Measurements from ENCODE around the gene KANSL1L. TPM values are rescaled to one million over a fixed set of nuclear protein-coding genes. Genes with fewer than 3 reads are reported as not detected.

Gene KANSL1L
- total and polyA plus RNA-seq, 7 donors = 2.8 to 49.0 (median 32.6) TPM

- TF ChIP-seq CTCF (IDR thresholded peaks at IDR 0.05) (no peak), POLR2AphosphoS5 (IDR thresholded peaks at IDR 0.05) (peak; percentile 98 to 99 (median 98)), EP300 (IDR thresholded peaks at IDR 0.05) (peak in 1 of 4 donors; percentile 23), POLR2A (IDR thresholded peaks at IDR 0.05) (peak; percentile 97 to 98)
- Histone ChIP-seq H3K4me3 (peak overlapping the region; percentile 76 to 98 (median 94)), H3K9me3 (no peaks in the 10 kb centered on the region), H3K27me3 (no peaks in the 10 kb centered on the region), H3K27ac (peak overlapping the region; percentile 99 to 100 (median 100)), H3K4me1 (peaks cover 0 to 48% (median 41%) of the 10 kb centered on the region in 4 donors), H3K36me3 (no peaks in the 10 kb centered on the region)
- DNase-seq = peak; percentile 98
- intact Hi-C loops (cut with DNase I) = loop anchor here (2.0 kb wide), 1 partner anchor 168 kb away; the partner anchor contains the start of gene RPE
- 0 to 1% methylated on average over 64 of the region's 64 CpGs for WGBS, 2 donors
Observed at GRCh38 chr2:210170446-210171303, 534 bp downstream of the KANSL1L start.

- peak overlapping the region; percentile 99 to 100 (median 100) for H3K27ac ChIP-seq
- WGBS, 2 donors = 0% methylated on average over 6 of the region's 6 CpGs
- no peaks in the 10 kb centered on the region for H3K36me3 ChIP-seq
- intact Hi-C loops (cut with DNase I) = loop anchor here (2.0 kb wide), 1 partner anchor 167 kb away; the partner anchor contains the start of gene RPE
- TF ChIP-seq EP300 (IDR thresholded peaks at IDR 0.05) (no peak), POLR2A (IDR thresholded peaks at IDR 0.05) (no peak), POLR2AphosphoS5 (IDR thresholded peaks at IDR 0.05) (no peak), CTCF (IDR thresholded peaks at IDR 0.05) (no peak)
- no peaks in the 10 kb centered on the region for H3K9me3 ChIP-seq
- no peak for DNase-seq
- H3K4me1 ChIP-seq = peaks cover 0 to 50% (median 43%) of the 10 kb centered on the region in 4 donors
- peak overlapping the region; percentile 76 to 98 (median 94) for H3K4me3 ChIP-seq
- no peaks in the 10 kb centered on the region for H3K27me3 ChIP-seq
Observed at GRCh38 chr2:210170196-210170445, 1.1 kb downstream of the KANSL1L start.

GRCh38 chr2:210169516-210170195 lies 1.6 kb downstream of the KANSL1L start:
- Histone ChIP-seq H3K36me3 (no peaks in the 10 kb centered on the region), H3K4me3 (peak overlapping the region; percentile 76 to 98 (median 94)), H3K4me1 (peaks cover 0 to 50% (median 43%) of the 10 kb centered on the region in 4 donors), H3K27ac (peak overlapping the region; percentile 99 to 100 (median 100)), H3K9me3 (no peaks in the 10 kb centered on the region), H3K27me3 (no peaks in the 10 kb centered on the region)
- intact Hi-C loops (cut with DNase I) = loop anchor here (2.0 kb wide), 1 partner anchor 167 kb away; the partner anchor contains the start of gene RPE
- DNase-seq = no peak
- 21 to 30% methylated on average over 6 of the region's 6 CpGs for WGBS, 2 donors
- TF ChIP-seq CTCF (IDR thresholded peaks at IDR 0.05) (no peak), EP300 (IDR thresholded peaks at IDR 0.05) (no peak), POLR2AphosphoS5 (IDR thresholded peaks at IDR 0.05) (peak in 2 of 4 donors; percentile 13 to 46), POLR2A (IDR thresholded peaks at IDR 0.05) (no peak)

- Histone ChIP-seq H3K27me3 (no peaks in the 10 kb centered on the region), H3K4me3 (no peak overlapping the region), H3K4me1 (peaks cover 0 to 52% (median 48%) of the 10 kb centered on the region in 4 donors), H3K27ac (peak overlapping the region; percentile 99 to 100 (median 100)), H3K9me3 (no peaks in the 10 kb centered on the region), H3K36me3 (no peaks in the 10 kb centered on the region)
- intact Hi-C loops (cut with DNase I) = no loop called here
- no peak for DNase-seq
- 42 to 57% methylated on average over 1 of the region's 1 CpG for WGBS, 2 donors
- TF ChIP-seq POLR2A (IDR thresholded peaks at IDR 0.05) (no peak), POLR2AphosphoS5 (IDR thresholded peaks at IDR 0.05) (no peak)
Observed at GRCh38 chr2:210167227-210167626, 4.0 kb downstream of the KANSL1L start.

Measured in sigmoid colon (tissue), 7 donors.